Esophagus muscularis mucosa (tissue), 4 donors: Measurements from ENCODE around the gene GSE1.

ENCODE experiments used
- EP300 ChIP-seq: sonication (generic); formaldehyde crosslinking; IDR thresholded peaks from one replicate; pipeline ENCODE4 v1.6.1; 2017; ENCODE audit warnings: antibody characterized with exemption
- POLR2A ChIP-seq: fragments of 450-650 bp; IDR thresholded peaks from one replicate; pipeline ENCODE4 v1.6.1; 2017; ENCODE audit warnings: antibody characterized with exemption, moderate library complexity, mild to moderate bottlenecking, low read depth
- POLR2AphosphoS5 ChIP-seq, 2 donors: sonication (generic); formaldehyde crosslinking; IDR thresholded peaks; one replicate each; pipeline ENCODE4 v1.6.1; 2017; ENCODE audit warnings: antibody characterized with exemption in 2 of 2
- TF ChIP-seq, protein P1 (sequence below), 3 experiments: fragments of 200-600 bp in 2 of 3; fragments of 450-650 bp in 1 of 3; sonication (generic) in 2 of 3; IDR thresholded peaks; one replicate each; pipeline ENCODE4 v1.5.1; 2017 to 2019; ENCODE audit warnings: antibody characterized with exemption in 3 of 3, mild to moderate bottlenecking in 2 of 3, moderate library complexity in 1 of 3

DNA sequence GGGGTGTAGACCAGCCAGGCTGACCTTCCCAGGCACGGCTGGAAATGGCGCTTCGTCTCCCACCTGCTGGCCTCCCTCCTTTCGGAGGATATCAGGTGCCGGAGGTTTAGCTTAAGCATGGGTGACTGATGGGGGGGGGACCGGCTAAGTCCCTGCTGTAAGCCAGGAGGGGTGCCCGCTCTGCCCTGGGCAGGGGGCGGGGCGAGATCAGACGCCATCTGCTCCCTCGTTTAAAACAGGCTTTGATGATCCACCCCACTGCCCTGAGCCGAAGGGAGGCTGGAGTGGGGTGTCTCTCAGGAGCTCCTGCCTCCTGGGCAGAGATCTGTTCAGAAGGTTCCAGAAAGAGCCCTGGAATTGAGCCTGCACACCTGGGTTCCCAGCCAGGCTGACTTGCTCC lies 111.8 kb downstream of the GSE1 start:
- no peak for TF ChIP-seq POLR2A
- TF ChIP-seq, protein P1, sequence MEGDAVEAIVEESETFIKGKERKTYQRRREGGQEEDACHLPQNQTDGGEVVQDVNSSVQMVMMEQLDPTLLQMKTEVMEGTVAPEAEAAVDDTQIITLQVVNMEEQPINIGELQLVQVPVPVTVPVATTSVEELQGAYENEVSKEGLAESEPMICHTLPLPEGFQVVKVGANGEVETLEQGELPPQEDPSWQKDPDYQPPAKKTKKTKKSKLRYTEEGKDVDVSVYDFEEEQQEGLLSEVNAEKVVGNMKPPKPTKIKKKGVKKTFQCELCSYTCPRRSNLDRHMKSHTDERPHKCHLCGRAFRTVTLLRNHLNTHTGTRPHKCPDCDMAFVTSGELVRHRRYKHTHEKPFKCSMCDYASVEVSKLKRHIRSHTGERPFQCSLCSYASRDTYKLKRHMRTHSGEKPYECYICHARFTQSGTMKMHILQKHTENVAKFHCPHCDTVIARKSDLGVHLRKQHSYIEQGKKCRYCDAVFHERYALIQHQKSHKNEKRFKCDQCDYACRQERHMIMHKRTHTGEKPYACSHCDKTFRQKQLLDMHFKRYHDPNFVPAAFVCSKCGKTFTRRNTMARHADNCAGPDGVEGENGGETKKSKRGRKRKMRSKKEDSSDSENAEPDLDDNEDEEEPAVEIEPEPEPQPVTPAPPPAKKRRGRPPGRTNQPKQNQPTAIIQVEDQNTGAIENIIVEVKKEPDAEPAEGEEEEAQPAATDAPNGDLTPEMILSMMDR (IDR thresholded peaks at IDR 0.05) = no peak
- no peak for TF ChIP-seq EP300
- TF ChIP-seq POLR2AphosphoS5 (IDR thresholded peaks at IDR 0.05) = no peak
